HG03039 (cell line): ENCODE measurements around the gene DST.

Source experiments
- ATAC-seq: cut with Tn5 transposase; IDR thresholded peaks from one replicate; pipeline ENCODE4 v1.9.1; 2021; ENCODE audit warnings: mild to moderate bottlenecking, moderate library complexity; ENCODE audit not compliant: unreplicated experiment

The DST gene

GRCh38 chr6:56488281-56488680, 154.4 kb downstream of the DST start:
- no peak for ATAC-seq

GRCh38 chr6:56486681-56487080, 156.0 kb downstream of the DST start:
- no peak for ATAC-seq

- ATAC-seq = no peak
Measured at GRCh38 chr6:56484669-56485068, 158.0 kb downstream of the DST start.

GRCh38 chr6:56483929-56484328, 158.8 kb downstream of the DST start:
- no peak for ATAC-seq

GRCh38 chr6:56482525-56482924, 160.2 kb downstream of the DST start:
- no peak for ATAC-seq

GRCh38 chr6:56481957-56482356, 160.7 kb downstream of the DST start:
- ATAC-seq = no peak

GRCh38 chr6:56480654-56481337, 161.9 kb downstream of the DST start:
- no peak for ATAC-seq

GRCh38 chr6:56480246-56480645, 162.4 kb downstream of the DST start:
- no peak for ATAC-seq

GRCh38 chr6:56479381-56479780, 163.3 kb downstream of the DST start:
- no peak for ATAC-seq

GRCh38 chr6:56478202-56478601, 164.5 kb downstream of the DST start:
- ATAC-seq = no peak

GRCh38 chr6:56477241-56477640, 165.4 kb downstream of the DST start:
- ATAC-seq = no peak

- ATAC-seq = no peak
Measured at GRCh38 chr6:56475736-56476457, 166.8 kb downstream of the DST start.

- no peak for ATAC-seq
Measured at GRCh38 chr6:56474532-56474931, 168.2 kb downstream of the DST start.

- ATAC-seq = no peak
Measured at GRCh38 chr6:56463443-56463842, 179.2 kb downstream of the DST start.

- ATAC-seq = no peak
Measured at GRCh38 chr6:56459030-56459805, 183.5 kb downstream of the DST start.

- ATAC-seq = no peak
Measured at GRCh38 chr6:56458324-56458884, 184.3 kb downstream of the DST start.

- ATAC-seq = no peak
Measured at GRCh38 chr6:56456785-56457184, 185.9 kb downstream of the DST start.

- no peak for ATAC-seq
Measured at GRCh38 chr6:56450882-56451739, 191.6 kb downstream of the DST start.

- ATAC-seq = no peak
Measured at GRCh38 chr6:56450376-56450775, 192.3 kb downstream of the DST start.

GRCh38 chr6:56448046-56448445, 194.6 kb downstream of the DST start:
- no peak for ATAC-seq

- no peak for ATAC-seq
Measured at GRCh38 chr6:56445818-56446217, 196.9 kb downstream of the DST start.
